Omental fat pad (tissue), 4 donors: ENCODE measurements around the gene DNAH6. TPM values are rescaled to one million over a fixed set of nuclear protein-coding genes. Genes with fewer than 3 reads are reported as not detected.

Source experiments
- ATAC-seq: fragments of 150-250 bp; one replicate; pipeline ENCODE4 v1.9.1; 2016; ENCODE audit warnings: mild to moderate bottlenecking, moderate library complexity; ENCODE audit not compliant: low FRiP score
- DNase-seq: peaks from one replicate; pipeline ENCODE4 v3.0.0-alpha.2; 2019; ENCODE audit warnings: low spot score
- total RNA-seq, 4 donors: library from RNA; depleted of rRNA; stranded (reverse); fragments of >200 nt; gene quantifications; one replicate each; pipeline ENCODE4 v1.1.0, GENCODE V29; 2016
- TF ChIP-seq, protein P1 (sequence below), 3 donors: fragments of 450-650 bp; IDR thresholded peaks; one replicate each; pipeline ENCODE4 v1.5.1; 2016 to 2017; ENCODE audit warnings: antibody characterized with exemption in 3 of 3, mild to moderate bottlenecking in 3 of 3, moderate library complexity in 2 of 3

Gene DNAH6
- total RNA-seq, 4 donors from 2014 or later = 0.16 to 1.6 (median 1.2) TPM

DNA sequence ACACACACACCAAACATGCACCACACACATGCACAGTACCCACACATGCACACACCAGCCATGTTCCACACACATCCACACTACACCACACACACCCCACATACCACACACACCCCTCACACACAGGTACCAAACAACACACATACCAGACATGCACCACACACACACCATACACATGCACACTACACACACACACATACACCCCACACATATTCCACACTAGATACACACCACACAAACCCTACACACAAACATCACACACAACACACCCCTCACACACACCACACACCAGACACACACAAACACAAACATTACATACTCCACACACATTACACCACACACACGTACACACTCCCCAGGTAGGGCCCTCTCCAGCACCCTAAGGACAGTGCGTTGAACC lies 313.4 kb downstream of the DNAH6 start:
- ATAC-seq (no peak), DNase-seq (no peak)
- TF ChIP-seq, protein P1, sequence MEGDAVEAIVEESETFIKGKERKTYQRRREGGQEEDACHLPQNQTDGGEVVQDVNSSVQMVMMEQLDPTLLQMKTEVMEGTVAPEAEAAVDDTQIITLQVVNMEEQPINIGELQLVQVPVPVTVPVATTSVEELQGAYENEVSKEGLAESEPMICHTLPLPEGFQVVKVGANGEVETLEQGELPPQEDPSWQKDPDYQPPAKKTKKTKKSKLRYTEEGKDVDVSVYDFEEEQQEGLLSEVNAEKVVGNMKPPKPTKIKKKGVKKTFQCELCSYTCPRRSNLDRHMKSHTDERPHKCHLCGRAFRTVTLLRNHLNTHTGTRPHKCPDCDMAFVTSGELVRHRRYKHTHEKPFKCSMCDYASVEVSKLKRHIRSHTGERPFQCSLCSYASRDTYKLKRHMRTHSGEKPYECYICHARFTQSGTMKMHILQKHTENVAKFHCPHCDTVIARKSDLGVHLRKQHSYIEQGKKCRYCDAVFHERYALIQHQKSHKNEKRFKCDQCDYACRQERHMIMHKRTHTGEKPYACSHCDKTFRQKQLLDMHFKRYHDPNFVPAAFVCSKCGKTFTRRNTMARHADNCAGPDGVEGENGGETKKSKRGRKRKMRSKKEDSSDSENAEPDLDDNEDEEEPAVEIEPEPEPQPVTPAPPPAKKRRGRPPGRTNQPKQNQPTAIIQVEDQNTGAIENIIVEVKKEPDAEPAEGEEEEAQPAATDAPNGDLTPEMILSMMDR (IDR thresholded peaks at IDR 0.05) = no peak

- peak; percentile 38 for ATAC-seq
- no peak for DNase-seq
- TF ChIP-seq, protein P1 (IDR thresholded peaks at IDR 0.05) = no peak
Measured at GRCh38 chr2:84830095-84830494, 313.8 kb downstream of the DNAH6 start.

DNA sequence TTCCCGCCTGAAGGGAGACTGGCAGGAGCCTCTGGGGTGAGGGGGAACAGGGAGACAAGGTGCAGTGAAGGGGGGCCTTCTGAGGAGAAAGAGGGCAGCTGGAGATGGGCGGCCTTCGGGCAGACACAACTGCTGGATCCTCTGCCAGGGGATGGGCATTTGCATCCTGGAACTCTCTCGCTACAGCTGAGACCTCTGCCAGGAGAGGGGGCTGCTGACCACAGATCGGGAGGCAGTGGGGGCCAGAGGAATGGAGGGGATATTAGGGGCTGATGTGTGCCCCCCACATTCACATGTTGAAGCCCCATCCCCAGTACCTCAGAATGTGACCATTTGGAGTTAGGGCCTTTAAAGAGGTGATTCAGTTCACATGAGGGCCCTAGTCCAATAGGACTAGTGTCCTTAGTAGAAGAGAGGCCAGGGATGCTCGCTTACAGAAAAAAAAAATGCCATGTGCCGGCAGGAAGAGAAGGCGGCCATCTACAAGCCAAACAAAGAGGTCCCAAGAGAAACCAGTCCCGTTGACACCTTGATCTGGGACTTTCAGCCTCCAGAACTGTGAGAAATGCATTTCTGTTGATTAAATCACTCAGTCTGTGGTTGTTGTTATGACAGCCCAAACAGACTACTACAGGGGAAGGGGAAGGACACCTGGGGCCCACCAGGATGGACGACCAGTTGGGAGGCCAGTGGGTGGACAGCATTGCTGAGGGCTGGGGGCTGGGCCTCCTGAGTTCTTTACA lies 314.6 kb downstream of the DNAH6 start:
- ATAC-seq (no peak), DNase-seq (no peak)
- TF ChIP-seq, protein P1 (IDR thresholded peaks at IDR 0.05) = no peak

GRCh38 chr2:84832772-84833461 lies 316.6 kb downstream of the DNAH6 start:
- TF ChIP-seq, protein P1 (IDR thresholded peaks at IDR 0.05) = no peak
- ATAC-seq (no peak), DNase-seq (no peak)

- DNase-seq (no peak), ATAC-seq (no peak)
- TF ChIP-seq, protein P1 (IDR thresholded peaks at IDR 0.05) = no peak
Measured at GRCh38 chr2:84833481-84834150, 317.3 kb downstream of the DNAH6 start.

DNA sequence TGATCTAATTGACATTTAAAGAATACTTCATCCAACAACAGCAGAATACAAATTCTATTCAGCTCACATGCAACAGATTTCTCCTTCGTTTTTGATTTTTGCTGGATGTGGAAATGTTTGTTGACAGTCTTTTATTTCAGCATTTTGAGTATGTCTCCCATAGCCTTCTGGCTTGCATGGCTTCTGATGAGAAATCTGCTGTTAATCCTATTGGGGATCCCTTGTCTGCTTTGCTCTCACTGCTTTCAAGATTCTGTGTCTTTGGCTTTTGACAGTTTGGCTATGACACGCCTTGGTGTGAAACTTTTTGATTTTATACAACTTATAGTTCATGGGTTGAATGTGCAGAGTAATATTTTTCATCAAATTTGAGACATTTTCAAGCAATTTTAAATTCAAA lies 319.9 kb downstream of the DNAH6 start:
- no peak for DNase-seq
- ATAC-seq = no peak
- TF ChIP-seq, protein P1 (IDR thresholded peaks at IDR 0.05) = no peak
